ENCODE measurements around the gene LRRC59. TPM values are rescaled to one million over a fixed set of nuclear protein-coding genes. Genes with fewer than 3 reads are reported as not detected.

Gene LRRC59
- total RNA-seq, 4 donors from 2014 or later = 45.0 to 96.9 (median 64.4) TPM

DNA sequence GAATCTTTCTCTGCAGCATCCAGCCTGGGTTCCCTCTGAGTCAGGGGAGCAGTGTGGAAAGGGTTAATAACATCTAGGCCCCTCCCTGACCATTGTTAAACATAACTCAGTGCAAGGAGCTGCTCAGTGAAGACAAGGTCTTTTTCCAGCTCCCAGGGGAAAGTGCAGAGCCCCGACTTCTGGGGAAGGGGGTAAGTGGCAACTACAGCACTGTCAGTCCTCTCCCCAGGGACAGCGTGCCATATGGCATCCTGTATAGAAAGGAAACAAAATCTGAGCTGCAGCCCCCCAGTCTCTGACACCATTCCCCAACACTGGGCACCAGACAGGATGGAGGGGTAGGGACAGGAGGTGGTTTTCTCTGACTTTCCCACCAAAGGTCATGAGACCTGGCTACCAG is 32.2 kb downstream of the LRRC59 start:
- peaks cover 0 to 33% (median 11%) of the 10 kb centered on the region in 4 donors for H3K36me3 ChIP-seq
- in situ Hi-C loops (cut with MboI; ENCODE audit: low pct_ligation_motif_present in 1 of 4, low pct_unique_long_range_greater_than_20kb in 1 of 4, low sequenced_read_pairs in 3 of 4) = no loop called here
- 70% methylated on average over 2 of the region's 2 CpGs; no CpG with 5 or more reads in 1 of the 2 donors for WGBS, 2 donors (ENCODE audit: low coverage in 1 of 2)

DNA sequence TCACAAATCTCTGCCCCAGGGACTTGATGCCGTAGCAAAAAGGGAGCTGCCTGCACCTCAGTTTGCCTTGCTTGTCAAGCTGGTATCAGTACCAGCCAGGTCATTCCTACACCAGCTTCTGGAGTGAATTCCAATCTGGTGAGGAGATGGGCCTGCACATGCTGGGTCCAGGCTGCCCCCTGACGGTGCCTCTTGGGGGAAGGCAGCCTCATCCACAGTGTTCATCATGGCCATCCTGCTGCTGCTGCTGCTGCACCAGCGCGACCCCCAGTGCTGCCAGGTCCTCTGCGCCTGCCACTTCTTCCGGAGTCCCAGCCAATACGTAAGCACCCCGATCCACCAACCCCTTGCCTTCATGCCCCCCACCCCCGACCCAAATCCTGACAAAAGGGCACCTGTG is 32.6 kb downstream of the LRRC59 start:
- Histone ChIP-seq H3K4me3 (no peak overlapping the region), H3K27me3 (no peaks in the 10 kb centered on the region), H3K4me1 (peaks cover 0 to 7% (median 6%) of the 10 kb centered on the region in 4 donors), H3K9me3 (no peaks in the 10 kb centered on the region), H3K36me3 (peaks cover 0 to 29% (median 10%) of the 10 kb centered on the region in 4 donors), H3K27ac (no peak overlapping the region)
- no peak for TF ChIP-seq POLR2A (IDR thresholded peaks at IDR 0.05)
- 77% methylated on average over 9 of the region's 9 CpGs; no CpG with 5 or more reads in 1 of the 2 donors for WGBS, 2 donors (ENCODE audit: low coverage in 1 of 2)
- DNase-seq = no peak
- intact Hi-C loops (cut with DNase I; ENCODE audit: low total_unique reads) = no loop called here
- in situ Hi-C loops (cut with MboI; ENCODE audit: low pct_ligation_motif_present in 1 of 4, low pct_unique_long_range_greater_than_20kb in 1 of 4, low sequenced_read_pairs in 3 of 4) = no loop called here

More for the DNA sequence above, 32.2 kb downstream of the LRRC59 start:
- Histone ChIP-seq H3K4me1 (peaks cover 0 to 7% (median 6%) of the 10 kb centered on the region in 4 donors), H3K27me3 (no peaks in the 10 kb centered on the region), H3K27ac (no peak overlapping the region), H3K4me3 (no peak overlapping the region), H3K9me3 (no peaks in the 10 kb centered on the region)
- TF ChIP-seq POLR2A (IDR thresholded peaks at IDR 0.05) = no peak
- no peak for TF ChIP-seq EP300 (IDR thresholded peaks at IDR 0.05; ENCODE audit: low read depth)
- TF ChIP-seq POLR2AphosphoS5 (IDR thresholded peaks at IDR 0.05) = no peak
- TF ChIP-seq, protein P1, sequence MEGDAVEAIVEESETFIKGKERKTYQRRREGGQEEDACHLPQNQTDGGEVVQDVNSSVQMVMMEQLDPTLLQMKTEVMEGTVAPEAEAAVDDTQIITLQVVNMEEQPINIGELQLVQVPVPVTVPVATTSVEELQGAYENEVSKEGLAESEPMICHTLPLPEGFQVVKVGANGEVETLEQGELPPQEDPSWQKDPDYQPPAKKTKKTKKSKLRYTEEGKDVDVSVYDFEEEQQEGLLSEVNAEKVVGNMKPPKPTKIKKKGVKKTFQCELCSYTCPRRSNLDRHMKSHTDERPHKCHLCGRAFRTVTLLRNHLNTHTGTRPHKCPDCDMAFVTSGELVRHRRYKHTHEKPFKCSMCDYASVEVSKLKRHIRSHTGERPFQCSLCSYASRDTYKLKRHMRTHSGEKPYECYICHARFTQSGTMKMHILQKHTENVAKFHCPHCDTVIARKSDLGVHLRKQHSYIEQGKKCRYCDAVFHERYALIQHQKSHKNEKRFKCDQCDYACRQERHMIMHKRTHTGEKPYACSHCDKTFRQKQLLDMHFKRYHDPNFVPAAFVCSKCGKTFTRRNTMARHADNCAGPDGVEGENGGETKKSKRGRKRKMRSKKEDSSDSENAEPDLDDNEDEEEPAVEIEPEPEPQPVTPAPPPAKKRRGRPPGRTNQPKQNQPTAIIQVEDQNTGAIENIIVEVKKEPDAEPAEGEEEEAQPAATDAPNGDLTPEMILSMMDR (IDR thresholded peaks at IDR 0.05) = no peak
- intact Hi-C loops (cut with DNase I; ENCODE audit: low total_unique reads) = no loop called here
- DNase-seq = no peak

GRCh38 chr17:50364061-50364458 is 33.3 kb downstream of the LRRC59 start:
- no peaks in the 10 kb centered on the region for H3K27me3 ChIP-seq
- no peak overlapping the region for H3K27ac ChIP-seq
- TF ChIP-seq, protein P1 (IDR thresholded peaks at IDR 0.05) = no peak
- no peak for TF ChIP-seq POLR2A (IDR thresholded peaks at IDR 0.05)
- no peak for TF ChIP-seq POLR2AphosphoS5 (IDR thresholded peaks at IDR 0.05)
- no peak for TF ChIP-seq EP300 (IDR thresholded peaks at IDR 0.05; ENCODE audit: low read depth)
- peaks cover 0 to 22% (median 10%) of the 10 kb centered on the region in 4 donors for H3K36me3 ChIP-seq
- intact Hi-C loops (cut with DNase I; ENCODE audit: low total_unique reads) (no loop called here), in situ Hi-C loops (cut with MboI; ENCODE audit: low pct_ligation_motif_present in 1 of 4, low pct_unique_long_range_greater_than_20kb in 1 of 4, low sequenced_read_pairs in 3 of 4) (no loop called here)
- H3K9me3 ChIP-seq = no peaks in the 10 kb centered on the region
- no peak for DNase-seq
- peaks cover 0 to 7% (median 6%) of the 10 kb centered on the region in 4 donors for H3K4me1 ChIP-seq
- WGBS, 2 donors (ENCODE audit: low coverage in 1 of 2) = 40% methylated on average over 1 of the region's 4 CpGs; no CpG with 5 or more reads in 1 of the 2 donors
- no peak overlapping the region for H3K4me3 ChIP-seq

DNA sequence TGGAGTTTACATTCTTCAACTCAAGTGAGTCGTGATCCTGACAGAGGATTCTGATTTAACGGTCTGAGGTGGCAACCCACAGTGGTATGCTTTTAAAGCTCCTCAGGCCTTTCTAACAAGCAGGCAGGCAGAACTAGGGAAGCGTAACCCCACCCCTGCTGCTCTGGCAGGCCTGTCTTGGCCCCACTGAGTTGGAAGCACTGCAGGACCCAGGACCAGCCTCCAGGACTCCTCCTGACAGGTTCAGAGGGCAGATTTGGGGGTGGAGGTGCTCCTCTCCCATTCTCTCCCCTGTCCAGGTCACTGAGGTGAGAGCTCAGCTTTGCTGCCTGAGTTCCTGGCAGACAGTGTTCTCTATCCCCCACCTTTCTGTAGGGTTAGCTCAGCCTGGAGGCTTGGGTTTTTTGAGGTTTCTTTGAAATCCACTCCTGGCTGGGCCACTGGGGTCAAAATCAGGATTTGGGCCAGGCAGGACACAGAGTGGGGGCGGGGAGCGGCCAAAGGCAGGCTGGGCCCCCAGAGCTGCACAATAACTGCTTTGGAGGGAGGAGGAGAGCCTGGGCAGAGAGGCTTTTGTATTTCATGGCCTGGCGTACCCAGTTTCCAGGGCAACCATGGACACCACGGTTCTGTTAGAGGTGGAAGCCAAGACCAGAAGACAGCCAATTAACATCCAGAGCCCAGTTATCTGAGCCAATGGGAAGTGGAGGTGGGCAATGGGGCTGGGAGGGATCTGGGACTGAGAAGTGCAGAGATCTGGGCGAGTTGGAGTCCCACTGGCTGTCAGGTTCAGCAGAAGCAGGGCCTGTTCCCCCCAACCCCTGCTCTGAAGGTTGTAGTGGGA is 33.9 kb downstream of the LRRC59 start:
- in situ Hi-C loops (cut with MboI; ENCODE audit: low pct_ligation_motif_present in 1 of 4, low pct_unique_long_range_greater_than_20kb in 1 of 4, low sequenced_read_pairs in 3 of 4) (no loop called here), intact Hi-C loops (cut with DNase I; ENCODE audit: low total_unique reads) (no loop called here)
- Histone ChIP-seq H3K4me1 (peaks cover 0 to 7% (median 6%) of the 10 kb centered on the region in 4 donors), H3K27me3 (no peaks in the 10 kb centered on the region), H3K27ac (no peak overlapping the region), H3K4me3 (no peak overlapping the region), H3K36me3 (peaks cover 0 to 17% (median 8%) of the 10 kb centered on the region in 4 donors), H3K9me3 (no peaks in the 10 kb centered on the region)
- 67% methylated on average over 8 of the region's 8 CpGs; no CpG with 5 or more reads in 1 of the 2 donors for WGBS, 2 donors (ENCODE audit: low coverage in 1 of 2)
- TF ChIP-seq POLR2AphosphoS5 (IDR thresholded peaks at IDR 0.05) (no peak), EP300 (IDR thresholded peaks at IDR 0.05; ENCODE audit: low read depth) (no peak), POLR2A (IDR thresholded peaks at IDR 0.05) (no peak)
- TF ChIP-seq, protein P1 (IDR thresholded peaks at IDR 0.05) = no peak
- no peak for DNase-seq

All from transverse colon (tissue), 4 donors.